Neural progenitor cell (in vitro differentiated cells): ENCODE measurements around the gene IL1RL2. TPM values are rescaled to one million over a fixed set of nuclear protein-coding genes. Genes with fewer than 3 reads are reported as not detected.

Experiments
- DNase-seq: peaks from one replicate; pipeline ENCODE4 v3.0.0-alpha.2; 2016; ENCODE audit warnings: low spot score
- H2AFZ ChIP-seq: fragments of 200-600 bp; sonication (generic); replicated peaks from 2 replicates; pipeline ENCODE4 v1.6.1; 2016; ENCODE audit warnings: antibody characterized with exemption
- H3F3A ChIP-seq: fragments of 200-600 bp; sonication (generic); 2 replicates; pipeline ENCODE4 v1.6.1; 2016; ENCODE audit warnings: antibody characterized with exemption, low read depth
- H3K27ac ChIP-seq: fragments of 200-600 bp; sonication (generic); 2 replicates; pipeline ENCODE4 v1.5.1; 2016; ENCODE audit warnings: mild to moderate bottlenecking
- H3K27me3 ChIP-seq: fragments of 200-600 bp; sonication (generic); 2 replicates; pipeline ENCODE4 v1.6.1; 2016; ENCODE audit warnings: mild to moderate bottlenecking, moderate library complexity
- H3K36me3 ChIP-seq: fragments of 200-600 bp; sonication (generic); 2 replicates; pipeline ENCODE4 v1.5.1; 2016
- H3K4me1 ChIP-seq: fragments of 200-600 bp; sonication (generic); 2 replicates; pipeline ENCODE4 v1.6.1; 2016; ENCODE audit warnings: mixed run types
- H3K4me2 ChIP-seq: fragments of 200-600 bp; sonication (generic); 2 replicates; pipeline ENCODE4 v1.6.1; 2016
- H3K4me3 ChIP-seq: fragments of 200-600 bp; sonication (generic); 2 replicates; pipeline ENCODE4 v1.5.1; 2016
- H3K79me2 ChIP-seq: fragments of 200-600 bp; sonication (generic); 2 replicates; pipeline ENCODE4 v1.6.1; 2016; ENCODE audit warnings: low read depth
- H3K9ac ChIP-seq: fragments of 200-600 bp; sonication (generic); 2 replicates; pipeline ENCODE4 v1.6.1; 2016
- H3K9me3 ChIP-seq: fragments of 200-600 bp; sonication (generic); 2 replicates; pipeline ENCODE4 v1.5.1; 2016; ENCODE audit warnings: low read depth
- H4K20me1 ChIP-seq: fragments of 200-600 bp; sonication (generic); 2 replicates; pipeline ENCODE4 v1.6.1; 2016; ENCODE audit warnings: low read depth
- H3K27ac Mint-ChIP-seq: 3 replicates; pipeline ENCODE4 v1.8.0; 2021; ENCODE audit warnings: mixed read lengths
- H3K27me3 Mint-ChIP-seq: 2 replicates; pipeline ENCODE4 v1.8.0; 2022; ENCODE audit warnings: low read depth, mild to moderate bottlenecking, inconsistent platforms, moderate library complexity, mixed read lengths; ENCODE audit not compliant: insufficient read depth
- H3K36me3 Mint-ChIP-seq: 3 replicates; pipeline ENCODE4 v1.8.0; 2021; ENCODE audit warnings: mixed read lengths
- H3K4me1 Mint-ChIP-seq: 3 replicates; pipeline ENCODE4 v1.8.0; 2021; ENCODE audit warnings: mixed read lengths
- H3K4me3 Mint-ChIP-seq: 3 replicates; pipeline ENCODE4 v1.8.0; 2021; ENCODE audit warnings: mild to moderate bottlenecking, moderate library complexity, mixed read lengths
- H3K9me3 Mint-ChIP-seq: 3 replicates; pipeline ENCODE4 v1.8.0; 2020; ENCODE audit warnings: mixed read lengths
- CTCF ChIP-seq: fragments of 200-600 bp; sonication (generic); IDR thresholded peaks from 2 replicates; pipeline ENCODE4 v1.5.1; 2017; ENCODE audit warnings: antibody characterized with exemption, mild to moderate bottlenecking
- EZH2 ChIP-seq: fragments of 200-600 bp; sonication (generic); IDR thresholded peaks from 2 replicates; pipeline ENCODE4 v1.6.1; 2017; ENCODE audit warnings: antibody characterized with exemption, mild to moderate bottlenecking, moderate library complexity
- EZH2phosphoT487 ChIP-seq: fragments of 200-600 bp; sonication (generic); IDR thresholded peaks from 2 replicates; pipeline ENCODE4 v1.6.1; 2017; ENCODE audit warnings: antibody characterized with exemption
- total RNA-seq: library from RNA; depleted of rRNA; stranded (reverse); fragments of >200 nt; gene quantifications from 2 replicates; pipeline ENCODE4 v1.2.3, GENCODE V29; 2015; ENCODE audit warnings: low replicate concordance

IL1RL2 gene
- total RNA-seq, 1 donor from 2014 or later, result not detected

- DNase-seq, result no peak
Measured at GRCh38 chr2:102206666-102207341, 20.0 kb downstream of the IL1RL2 start.

GRCh38 chr2:102208774-102209173, 22.0 kb downstream of the IL1RL2 start:
- TF ChIP-seq EZH2phosphoT487, result no peak
- TF ChIP-seq CTCF, result no peak
- TF ChIP-seq EZH2, result no peak
- H3K27ac Mint-ChIP-seq, result no peak overlapping the region
- Histone ChIP-seq H3K79me2 (no peaks in the 10 kb centered on the region), H3K9me3 (no peaks in the 10 kb centered on the region), H3K4me2 (no peak overlapping the region), H3K36me3 (no peaks in the 10 kb centered on the region), H3F3A (no peaks in the 10 kb centered on the region), H3K4me1 (no peaks in the 10 kb centered on the region), H4K20me1 (no peaks in the 10 kb centered on the region), H3K27me3 (no peaks in the 10 kb centered on the region), H2AFZ (no peak overlapping the region), H3K27ac (no peak overlapping the region), H3K4me3 (no peak overlapping the region), H3K9ac (no peak overlapping the region)
- H3K4me1 Mint-ChIP-seq, result no peaks in the 10 kb centered on the region
- DNase-seq, result no peak
- H3K36me3 Mint-ChIP-seq, result no peaks in the 10 kb centered on the region
- H3K4me3 Mint-ChIP-seq, result no peak overlapping the region
- no peaks in the 10 kb centered on the region for H3K27me3 Mint-ChIP-seq
- peaks cover 4% of the 10 kb centered on the region for H3K9me3 Mint-ChIP-seq

More at GRCh38 chr2:102206666-102207341, 20.0 kb downstream of the IL1RL2 start:
- no peaks in the 10 kb centered on the region for H3K4me1 Mint-ChIP-seq
- H3K4me3 Mint-ChIP-seq, result no peak overlapping the region
- TF ChIP-seq EZH2 (no peak), CTCF (no peak), EZH2phosphoT487 (no peak)
- H3K4me1 ChIP-seq, result no peaks in the 10 kb centered on the region
- H3K9me3 ChIP-seq, result no peaks in the 10 kb centered on the region
- no peak overlapping the region for H3K27ac ChIP-seq
- H3K36me3 Mint-ChIP-seq, result no peaks in the 10 kb centered on the region
- peaks cover 4% of the 10 kb centered on the region for H3K9me3 Mint-ChIP-seq
- H3K79me2 ChIP-seq, result no peaks in the 10 kb centered on the region
- no peak overlapping the region for H3K4me3 ChIP-seq
- H3K4me2 ChIP-seq, result no peak overlapping the region
- H3K27me3 Mint-ChIP-seq, result no peaks in the 10 kb centered on the region
- H3K27me3 ChIP-seq, result no peaks in the 10 kb centered on the region
- no peaks in the 10 kb centered on the region for H4K20me1 ChIP-seq
- H3F3A ChIP-seq, result no peaks in the 10 kb centered on the region
- H3K27ac Mint-ChIP-seq, result no peak overlapping the region
- no peak overlapping the region for H2AFZ ChIP-seq
- no peak overlapping the region for H3K9ac ChIP-seq
- H3K36me3 ChIP-seq, result no peaks in the 10 kb centered on the region

- H3K27me3 Mint-ChIP-seq, result no peaks in the 10 kb centered on the region
Measured at GRCh38 chr2:102209474-102209873, 22.7 kb downstream of the IL1RL2 start.

More at GRCh38 chr2:102209474-102209873, 22.7 kb downstream of the IL1RL2 start:
- H4K20me1 ChIP-seq, result no peaks in the 10 kb centered on the region
- H3K4me1 Mint-ChIP-seq, result no peaks in the 10 kb centered on the region
- no peak overlapping the region for H2AFZ ChIP-seq
- no peaks in the 10 kb centered on the region for H3K4me1 ChIP-seq
- no peak for TF ChIP-seq CTCF
- TF ChIP-seq EZH2phosphoT487, result no peak
- no peak for TF ChIP-seq EZH2
- H3K9me3 ChIP-seq, result no peaks in the 10 kb centered on the region
- no peaks in the 10 kb centered on the region for H3K79me2 ChIP-seq
- H3K4me3 Mint-ChIP-seq, result no peak overlapping the region
- no peak overlapping the region for H3K27ac ChIP-seq
- no peak overlapping the region for H3K4me3 ChIP-seq
- H3K27ac Mint-ChIP-seq, result no peak overlapping the region
- no peaks in the 10 kb centered on the region for H3F3A ChIP-seq
- no peak for DNase-seq
- no peaks in the 10 kb centered on the region for H3K36me3 Mint-ChIP-seq
- H3K9ac ChIP-seq, result no peak overlapping the region
- no peaks in the 10 kb centered on the region for H3K27me3 ChIP-seq
- H3K9me3 Mint-ChIP-seq, result peaks cover 4% of the 10 kb centered on the region
- no peaks in the 10 kb centered on the region for H3K36me3 ChIP-seq
- no peak overlapping the region for H3K4me2 ChIP-seq
